ENCODE data around the gene TBCB.
"Not testable (repeated sequence)": the region's sequence is repeated elsewhere in the genome, so short reads cannot be mapped to it uniquely, and the experiment has no call there.

The TBCB gene

GRCh38 chr19:36115453-36116343 is at the start of gene TBCB:
TSS of gene TBCB (plus strand) at chr19:36115468. CDS start at chr19:36115561, 93 bp downstream.
- ChIA-PET POLR2A (interaction anchor here (0.5 kb wide), 1 partner anchor 134 kb away, joined by 7 read pairs; no protein-coding TSS in a partner anchor), CTCF (interaction anchor here (0.7 to 6.1 kb wide), 5 partner anchors 9 to 57 kb away, joined by 3 to 43 read pairs (median 4); no protein-coding TSS in a partner anchor)
- no peak for TF ChIP-seq CTCF (IDR thresholded peaks at IDR 0.05; ENCODE audit: control extremely low read depth, extremely low read depth, low read depth, missing control alignments)
- DNase-seq (ENCODE audit: extremely low spot score) = peak; percentile 91

GRCh38 chr19:36067681-36068080 is 47.6 kb upstream of the TBCB start:
- TF ChIP-seq CTCF (IDR thresholded peaks at IDR 0.05; ENCODE audit: control extremely low read depth, extremely low read depth, low read depth, missing control alignments) = no peak
- CTCF ChIA-PET = interaction anchor here (0.7 to 1.9 kb wide), 3 partner anchors 9 to 47 kb away, joined by 3 to 8 read pairs (median 3); partner anchors contain the start of gene POLR2I
- POLR2A ChIA-PET = no interaction called here
- DNase-seq (ENCODE audit: extremely low spot score) = no peak

GRCh38 chr19:36068810-36069499 is 46.3 kb upstream of the TBCB start:
- CTCF ChIA-PET; POLR2A ChIA-PET; DNase-seq (ENCODE audit: extremely low spot score): not testable (repeated sequence)

GRCh38 chr19:36072081-36072480 is 43.2 kb upstream of the TBCB start:
- POLR2A ChIA-PET = interaction anchor here (0.6 kb wide), 1 partner anchor 278 kb away, joined by 5 read pairs; no protein-coding TSS in a partner anchor
- DNase-seq (ENCODE audit: extremely low spot score) = no peak

GRCh38 chr19:36073121-36073876 is 42.0 kb upstream of the TBCB start:
- ChIA-PET POLR2A (no interaction called here), CTCF (interaction anchor here (0.9 to 1.4 kb wide), 6 partner anchors 10 to 19 kb away, joined by 3 to 7 read pairs (median 4); partner anchors contain the start of gene THAP8)
- no peak for DNase-seq (ENCODE audit: extremely low spot score)
- TF ChIP-seq CTCF (IDR thresholded peaks at IDR 0.05; ENCODE audit: control extremely low read depth, extremely low read depth, low read depth, missing control alignments) = no peak

More at GRCh38 chr19:36072081-36072480, 43.2 kb upstream of the TBCB start:
- CTCF ChIA-PET = interaction anchor here (1.1 to 2.1 kb wide), 4 partner anchors 11 to 18 kb away, joined by 3 to 9 read pairs (median 6); partner anchors contain the start of gene THAP8
- TF ChIP-seq CTCF (IDR thresholded peaks at IDR 0.05; ENCODE audit: control extremely low read depth, extremely low read depth, low read depth, missing control alignments) = no peak

- POLR2A ChIA-PET = interaction anchor here (0.6 kb wide), 1 partner anchor 9 kb away, joined by 5 read pairs; no protein-coding TSS in a partner anchor
- TF ChIP-seq CTCF (IDR thresholded peaks at IDR 0.05; ENCODE audit: control extremely low read depth, extremely low read depth, low read depth, missing control alignments) = no peak
- no peak for DNase-seq (ENCODE audit: extremely low spot score)
- CTCF ChIA-PET = interaction anchor here (0.6 kb wide), 1 partner anchor 19 kb away, joined by 3 read pairs; no protein-coding TSS in a partner anchor
Measured at GRCh38 chr19:36079389-36079945, 35.8 kb upstream of the TBCB start.

Measured in GM10248 (cell line).